Measurements from ENCODE around the gene JAZF1.

DNA sequence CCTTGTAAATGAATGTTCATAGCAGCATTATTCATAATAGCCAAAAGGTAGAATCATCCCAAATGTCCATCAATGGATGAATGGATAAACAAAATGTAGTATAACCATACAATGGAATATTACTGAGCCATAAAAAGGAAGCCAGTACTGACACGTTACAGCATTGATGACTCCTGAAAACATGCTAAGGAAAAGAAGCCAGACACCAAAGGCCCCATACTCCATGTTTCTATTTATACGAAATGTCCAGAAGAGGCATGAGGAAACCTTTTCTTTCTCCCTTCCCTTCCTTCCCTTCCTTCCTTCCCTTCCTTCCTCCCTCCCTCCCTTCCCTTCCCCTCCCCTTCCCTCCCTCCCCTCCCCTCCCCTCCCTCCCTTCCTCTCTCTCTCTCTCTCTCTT is 131.9 kb downstream of the JAZF1 start:
- TF ChIP-seq, protein P1, sequence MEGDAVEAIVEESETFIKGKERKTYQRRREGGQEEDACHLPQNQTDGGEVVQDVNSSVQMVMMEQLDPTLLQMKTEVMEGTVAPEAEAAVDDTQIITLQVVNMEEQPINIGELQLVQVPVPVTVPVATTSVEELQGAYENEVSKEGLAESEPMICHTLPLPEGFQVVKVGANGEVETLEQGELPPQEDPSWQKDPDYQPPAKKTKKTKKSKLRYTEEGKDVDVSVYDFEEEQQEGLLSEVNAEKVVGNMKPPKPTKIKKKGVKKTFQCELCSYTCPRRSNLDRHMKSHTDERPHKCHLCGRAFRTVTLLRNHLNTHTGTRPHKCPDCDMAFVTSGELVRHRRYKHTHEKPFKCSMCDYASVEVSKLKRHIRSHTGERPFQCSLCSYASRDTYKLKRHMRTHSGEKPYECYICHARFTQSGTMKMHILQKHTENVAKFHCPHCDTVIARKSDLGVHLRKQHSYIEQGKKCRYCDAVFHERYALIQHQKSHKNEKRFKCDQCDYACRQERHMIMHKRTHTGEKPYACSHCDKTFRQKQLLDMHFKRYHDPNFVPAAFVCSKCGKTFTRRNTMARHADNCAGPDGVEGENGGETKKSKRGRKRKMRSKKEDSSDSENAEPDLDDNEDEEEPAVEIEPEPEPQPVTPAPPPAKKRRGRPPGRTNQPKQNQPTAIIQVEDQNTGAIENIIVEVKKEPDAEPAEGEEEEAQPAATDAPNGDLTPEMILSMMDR (IDR thresholded peaks at IDR 0.05) = no peak
- TF ChIP-seq POLR2A (IDR thresholded peaks at IDR 0.05) = no peak

Data from testis (tissue), 2 donors.